ENCODE measurements around the gene FER. TPM values are rescaled to one million over a fixed set of nuclear protein-coding genes. Genes with fewer than 3 reads are reported as not detected.
A peak's percentile ranks its signal among the peaks of the same experiment; 100 is the strongest.

Gene FER
- total and polyA plus RNA-seq, 9 of the 15 experiments (the other 6 are each of a cell fraction or from before 2014, with no cell fraction given): 6.7 to 18.2 (median 8.9) TPM

- peak; percentile 23; the same call in 1 of the 2 replicates for TF ChIP-seq ARID1B (IDR thresholded peaks at IDR 0.05)
- TF ChIP-seq PKNOX1 (IDR thresholded peaks at IDR 0.05): peak; percentile 9; the same call in 1 of the 2 replicates
- no peak for TF ChIP-seq RNF219 (CRISPR knock-in tag; IDR thresholded peaks at IDR 0.05)
- no peak for TF ChIP-seq CBFA2T3 (IDR thresholded peaks at IDR 0.05)
- TF ChIP-seq ZFP1 (CRISPR knock-in tag; IDR thresholded peaks at IDR 0.05): no peak
- no peak for TF ChIP-seq ETV1 (tag; conservative IDR thresholded peaks at IDR 0.05; ENCODE audit: low read depth)
- no peak for TF ChIP-seq FOS (IDR thresholded peaks at IDR 0.05; ENCODE audit: extremely low read depth, insufficient read length)
- no peak for TF ChIP-seq NONO (IDR thresholded peaks at IDR 0.05; ENCODE audit: low read depth in 2 of 2, low read length in 1 of 2)
- TF ChIP-seq ZNF507 (tag; conservative IDR thresholded peaks at IDR 0.05): no peak
- no peak for TF ChIP-seq SRSF9 (IDR thresholded peaks at IDR 0.05; ENCODE audit: borderline replicate concordance, low read depth, low read length)
- TF ChIP-seq JUND (IDR thresholded peaks at IDR 0.05; ENCODE audit: borderline replicate concordance, low read depth, low read length): peak; percentile 83
- no peak for TF ChIP-seq JUND (tag; IDR thresholded peaks at IDR 0.05; ENCODE audit: borderline replicate concordance, low read depth, low read length)
- no peak for TF ChIP-seq ZBTB12 (CRISPR knock-in tag; IDR thresholded peaks at IDR 0.05)
- no peak for TF ChIP-seq GTF2F1 (IDR thresholded peaks at IDR 0.05; ENCODE audit: low read depth, low read length)
- no peak for TF ChIP-seq ESRRA (IDR thresholded peaks at IDR 0.05; ENCODE audit: borderline replicate concordance, low read depth)
- TF ChIP-seq CEBPB (tag; IDR thresholded peaks at IDR 0.05): peak; percentile 51; the same call in 1 of the 2 replicates
Measured at GRCh38 chr5:108801776-108802175, 54.1 kb downstream of the FER start (continued).
